NCI-H2107 treated with DMSO at 0.1 percent for 48 hours (cell line): Measurements from ENCODE around the gene P4HTM.
A peak's percentile ranks its signal among the peaks of the same experiment; 100 is the strongest.
"Not testable (repeated sequence)": the region's sequence is repeated elsewhere in the genome, so short reads cannot be mapped to it uniquely, and the experiment has no call there.

Source experiments
- DNase-seq: peaks from one replicate; lab custom pipeline; 2025; ENCODE audit not compliant: unreplicated experiment; lab: John Stamatoyannopoulos, UW

P4HTM gene

GRCh38 chr3:49007068-49007770 lies 17.2 kb downstream of the P4HTM start, which contains the start of gene WDR6:
WDR6 (plus strand) TSS chr3:49007391; CDS start chr3:49007432, 41 bp downstream.
- DNase-seq, result peak; percentile 68

DNA sequence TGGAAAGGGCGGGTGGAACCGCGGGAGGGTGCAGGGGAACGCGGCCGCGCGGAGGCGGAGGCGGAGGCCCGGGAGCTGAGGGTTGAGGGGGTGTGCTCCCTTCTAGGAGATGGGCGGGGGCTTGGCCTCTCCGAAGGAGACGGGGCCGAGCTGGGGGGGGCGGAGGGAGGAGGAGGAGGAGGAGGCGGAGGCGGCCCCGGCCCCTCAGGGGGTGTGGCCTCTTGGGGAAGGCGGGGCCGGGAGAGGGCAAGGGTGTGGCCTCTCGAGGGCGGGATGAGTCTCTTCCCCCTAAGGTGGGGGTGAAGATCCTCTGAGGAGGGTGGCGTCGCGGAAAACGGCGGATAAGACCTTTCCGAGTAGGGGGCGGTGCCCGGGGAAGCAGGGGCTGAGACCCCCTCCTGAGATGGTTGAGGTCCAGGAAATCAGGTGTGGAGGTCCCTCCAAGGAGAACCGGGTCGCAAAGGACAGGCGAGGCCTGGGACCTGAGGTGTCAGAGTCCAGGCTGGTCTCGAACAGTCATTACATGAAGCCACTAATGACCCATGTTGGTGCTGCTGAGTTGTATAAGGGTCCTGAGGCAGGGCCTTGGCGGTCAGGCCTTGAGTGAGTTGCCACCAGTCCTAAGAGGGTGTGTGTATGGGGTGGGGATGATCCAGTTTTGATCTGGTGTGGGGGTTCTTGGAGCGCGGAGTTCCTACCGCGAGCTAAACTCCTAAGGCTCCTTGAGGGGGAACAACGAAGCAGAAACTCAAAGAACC lies 17.9 kb downstream of the P4HTM start:
- DNase-seq, result no peak

DNA sequence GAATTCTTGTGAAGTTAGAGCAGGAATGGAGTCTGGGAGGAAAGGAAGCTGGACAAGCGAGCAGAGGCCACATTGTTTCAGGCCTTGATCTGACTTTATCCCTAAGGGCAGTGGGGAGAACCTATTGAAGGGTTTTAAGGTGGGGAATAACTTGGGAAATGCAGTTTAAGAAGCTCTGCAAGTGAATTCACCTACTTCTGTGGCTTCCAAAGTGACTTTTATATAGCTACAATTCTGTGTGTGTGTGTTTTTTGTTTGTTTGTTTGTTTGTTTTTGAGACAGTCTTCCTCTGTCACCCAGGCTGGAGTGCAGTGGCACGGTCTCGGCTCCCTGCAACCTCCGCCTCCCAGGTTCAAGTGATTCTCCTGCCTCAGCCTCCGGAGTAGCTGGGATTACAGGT lies 18.6 kb downstream of the P4HTM start:
- DNase-seq, result not testable (repeated sequence)

DNA sequence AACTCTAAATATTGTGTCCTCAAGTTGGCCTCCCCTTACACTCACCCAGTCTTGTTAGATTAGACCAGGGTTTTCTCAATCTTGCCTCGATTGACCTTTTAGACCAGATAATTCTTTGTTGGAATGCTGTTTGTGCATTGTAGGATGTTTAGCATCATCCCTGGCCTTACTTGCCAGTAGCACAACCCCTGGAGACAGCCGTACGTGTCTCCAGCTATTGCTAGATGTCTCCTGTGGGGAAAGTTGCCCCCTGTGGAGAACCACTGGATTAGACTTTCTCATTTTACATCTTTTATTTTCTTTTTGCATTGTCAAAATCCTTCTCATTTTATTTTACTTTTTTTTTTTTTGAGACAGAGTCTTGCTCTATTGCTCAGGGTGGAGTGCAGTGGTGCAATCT lies 19.4 kb downstream of the P4HTM start:
- DNase-seq, result no peak

DNA sequence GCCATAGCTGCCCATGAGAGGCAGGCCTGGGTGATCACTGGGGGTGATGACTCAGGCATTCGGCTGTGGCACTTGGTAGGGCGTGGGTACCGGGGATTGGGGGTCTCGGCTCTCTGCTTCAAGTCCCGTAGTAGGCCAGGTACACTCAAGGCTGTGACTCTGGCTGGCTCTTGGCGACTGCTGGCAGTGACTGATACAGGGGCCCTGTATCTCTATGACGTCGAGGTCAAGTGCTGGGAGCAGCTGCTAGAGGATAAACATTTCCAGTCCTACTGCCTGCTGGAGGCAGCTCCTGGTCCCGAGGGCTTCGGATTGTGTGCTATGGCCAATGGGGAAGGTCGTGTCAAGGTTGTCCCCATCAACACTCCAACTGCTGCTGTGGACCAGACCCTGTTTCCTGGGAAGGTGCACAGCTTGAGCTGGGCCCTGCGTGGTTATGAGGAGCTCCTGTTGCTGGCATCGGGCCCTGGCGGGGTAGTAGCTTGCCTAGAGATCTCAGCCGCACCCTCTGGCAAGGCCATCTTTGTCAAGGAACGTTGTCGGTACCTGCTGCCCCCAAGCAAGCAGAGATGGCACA lies 22.5 kb downstream of the P4HTM start:
- no peak for DNase-seq

- no peak for DNase-seq
Measured at GRCh38 chr3:49013113-49013737, 23.2 kb downstream of the P4HTM start.

- DNase-seq, result no peak
Measured at GRCh38 chr3:49013738-49014660, 24.0 kb downstream of the P4HTM start.

DNA sequence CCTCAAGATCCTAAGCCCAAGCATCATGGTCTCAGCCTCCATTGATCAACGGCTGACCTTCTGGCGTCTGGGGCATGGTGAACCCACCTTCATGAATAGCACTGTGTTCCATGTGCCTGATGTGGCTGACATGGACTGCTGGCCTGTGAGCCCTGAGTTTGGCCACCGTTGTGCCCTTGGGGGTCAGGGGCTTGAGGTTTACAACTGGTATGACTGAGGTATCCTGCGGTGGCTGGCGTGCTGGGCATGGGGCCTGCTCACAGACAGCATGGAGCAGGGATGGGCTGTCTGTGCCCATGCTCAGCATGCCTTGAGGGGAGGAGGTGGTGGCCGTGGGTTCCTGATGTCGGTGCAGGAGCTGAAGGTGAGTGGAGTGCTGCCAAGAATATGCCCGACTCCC lies 25.0 kb downstream of the P4HTM start:
- no peak for DNase-seq

DNA sequence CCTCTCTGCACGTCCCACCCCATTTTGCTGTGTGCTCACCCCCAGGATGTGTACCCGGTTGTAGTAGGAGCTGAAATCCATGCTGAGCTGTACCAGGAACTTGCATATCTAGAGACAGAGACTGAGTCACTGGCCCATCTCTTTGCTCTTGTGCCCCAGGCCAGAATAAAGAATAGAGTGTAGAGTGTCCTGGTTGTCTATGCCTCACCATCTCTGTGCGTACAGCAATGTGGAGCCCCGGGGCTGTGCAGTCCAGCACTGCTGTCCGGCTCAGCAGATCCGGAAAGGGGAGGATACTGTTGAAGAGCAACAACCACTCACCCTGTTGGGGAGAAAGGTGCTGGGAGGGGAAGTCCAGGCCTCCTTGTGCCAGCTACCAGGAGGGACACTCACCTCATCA lies 25.7 kb downstream of the P4HTM start:
- DNase-seq, result no peak

- DNase-seq, result no peak
Measured at GRCh38 chr3:49016414-49017228, 26.6 kb downstream of the P4HTM start.

DNA sequence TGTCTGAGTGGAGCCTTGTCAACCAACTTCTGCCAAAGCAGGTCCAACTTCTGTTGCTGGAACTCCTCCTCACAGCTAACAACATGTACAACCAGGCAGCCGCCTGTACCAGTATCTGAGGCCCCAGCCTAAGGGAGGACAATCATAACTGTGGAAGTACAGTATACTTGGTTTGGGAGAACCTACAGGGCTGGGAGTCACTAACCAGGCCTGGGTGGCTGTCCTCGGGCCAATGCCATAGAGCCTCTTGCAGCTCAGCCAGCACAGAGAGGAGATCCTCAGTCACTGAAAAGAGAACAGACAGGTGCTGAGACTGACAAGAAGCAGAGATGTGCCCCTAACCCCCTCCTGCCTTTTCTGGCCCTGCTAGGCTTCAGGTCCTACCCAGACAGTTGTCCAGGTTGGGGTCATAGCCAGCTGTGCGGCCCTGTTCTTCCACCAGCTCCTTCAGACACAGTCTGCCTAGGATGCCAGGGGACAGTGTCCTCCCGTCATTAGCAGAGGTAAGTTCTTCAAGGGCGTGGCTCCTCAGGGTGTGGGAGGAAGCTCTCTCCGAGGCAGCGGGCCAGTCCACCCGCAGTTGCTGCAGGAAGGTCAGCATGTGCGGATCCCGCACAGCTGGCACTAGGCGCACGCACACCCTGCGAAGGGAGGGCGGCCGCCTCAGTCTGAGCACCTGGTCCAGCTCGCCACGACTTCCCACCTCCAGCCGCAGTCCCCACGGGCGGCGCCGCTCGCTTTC lies 27.4 kb downstream of the P4HTM start:
- DNase-seq, result no peak

DNA sequence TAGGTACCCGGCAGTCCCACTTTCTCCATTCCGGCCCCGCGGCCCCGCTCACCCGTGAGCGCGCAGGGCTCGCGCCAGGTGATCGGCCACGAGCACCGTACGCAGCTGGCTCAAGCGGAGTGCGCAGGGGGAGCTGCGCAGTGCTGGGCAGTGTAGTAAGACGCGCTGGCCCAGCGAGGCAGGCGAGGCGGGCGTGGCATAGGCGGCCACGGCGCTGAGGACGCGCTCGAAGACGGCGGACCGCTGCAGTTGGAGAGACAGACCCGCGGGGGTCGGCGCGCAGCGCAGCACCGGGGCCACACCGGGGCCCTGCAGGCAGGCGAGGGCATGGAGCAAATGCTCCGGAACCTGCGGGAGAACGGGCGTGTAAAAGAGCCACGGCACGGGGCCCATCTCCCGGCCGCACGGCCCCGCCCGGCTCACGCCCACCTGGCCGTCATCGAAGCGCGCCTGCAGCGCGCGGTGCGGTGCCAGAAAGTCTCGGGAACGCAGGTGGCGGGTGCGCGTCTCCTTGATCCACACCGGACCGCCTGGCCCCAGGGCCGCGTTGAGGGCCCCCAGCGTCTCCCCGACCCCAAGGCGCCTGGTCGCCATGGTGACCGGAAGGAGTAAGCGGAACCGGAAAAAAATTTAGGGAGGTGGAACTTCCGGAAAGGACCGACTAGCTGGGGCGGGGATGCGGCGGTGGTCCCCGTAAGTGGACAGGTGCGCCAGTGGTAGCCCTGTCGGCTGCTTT lies 28.1 kb downstream of the P4HTM start, which contains the start of gene DALRD3:
Gene DALRD3, minus strand, starts transcription at position 610 of the 736 bp plus-strand sequence. Its CDS starts 16 bp downstream, at position 594.
- no peak for DNase-seq

GRCh38 chr3:49018707-49019006 lies 28.6 kb downstream of the P4HTM start:
- DNase-seq, result no peak

DNA sequence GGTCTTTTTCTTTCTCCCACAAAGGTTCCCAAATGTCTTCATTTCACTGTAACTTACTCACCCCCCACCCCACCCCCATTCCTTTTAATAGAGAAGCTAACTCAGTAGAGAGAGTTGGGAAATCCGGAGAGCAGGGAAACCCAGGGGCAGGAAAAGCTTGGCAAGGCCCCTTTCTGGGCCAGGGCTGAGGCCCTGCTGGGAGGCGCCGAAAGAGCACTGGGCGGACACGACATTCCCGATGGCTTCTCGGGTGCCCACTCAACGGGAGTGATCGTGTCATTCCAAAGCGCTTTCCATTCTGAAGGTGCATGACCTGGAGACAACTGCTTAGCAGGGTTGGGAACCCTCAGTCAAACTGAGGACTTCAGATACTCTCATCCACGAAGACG lies 29.9 kb downstream of the P4HTM start:
- DNase-seq, result no peak

GRCh38 chr3:49020330-49021212 lies 30.5 kb downstream of the P4HTM start:
- no peak for DNase-seq

- peak; percentile 80 for DNase-seq
Measured at GRCh38 chr3:49021213-49021812, 31.3 kb downstream of the P4HTM start.
